Large intestine (tissue), 3 donors: ENCODE measurements around the gene ADAM23. TPM values are rescaled to one million over a fixed set of nuclear protein-coding genes. Genes with fewer than 3 reads are reported as not detected.

Source experiments
- DNase-seq, 2 donors: peaks; one replicate each; pipeline versions ENCODE4 v3.0.0 to v3.0.0-alpha.2; 2013
- H3K27ac ChIP-seq: one replicate; pipeline ENCODE4 v1.5.1; 2013; ENCODE audit warnings: low read length
- H3K27me3 ChIP-seq: 2 replicates; pipeline ENCODE4 v1.6.1; 2013; ENCODE audit warnings: low read length; ENCODE audit not compliant: control insufficient read depth, insufficient read depth
- H3K36me3 ChIP-seq: 2 replicates; pipeline ENCODE4 v1.6.1; 2013; ENCODE audit warnings: low read length; ENCODE audit not compliant: control insufficient read depth, insufficient read depth
- H3K4me1 ChIP-seq: one replicate; pipeline ENCODE4 v1.6.1; 2013; ENCODE audit warnings: low read length; ENCODE audit not compliant: control insufficient read depth, insufficient read depth
- H3K4me3 ChIP-seq: one replicate; pipeline ENCODE4 v1.5.1; 2013; ENCODE audit warnings: low read length
- H3K9me3 ChIP-seq: one replicate; pipeline ENCODE4 v1.6.1; 2013; ENCODE audit warnings: mild to moderate bottlenecking, low read depth, low read length, moderate library complexity; ENCODE audit not compliant: control insufficient read depth
- WGBS: methylation state at CpG from one replicate; pipeline ENCODE4 v1.1.5; 2013; ENCODE audit warnings: low lambda C conversion rate; ENCODE audit not compliant: insufficient coverage; 5-methylcytosine and 5-hydroxymethylcytosine counted together
- polyA plus RNA-seq: library from polyadenylated mRNA; unstranded; fragments of 120-200 nt; gene quantifications from one replicate; pipeline ENCODE4 v1.2.1, GENCODE V29; 2013

ADAM23 gene
- polyA plus RNA-seq, 1 donor: 3.3 TPM

DNA sequence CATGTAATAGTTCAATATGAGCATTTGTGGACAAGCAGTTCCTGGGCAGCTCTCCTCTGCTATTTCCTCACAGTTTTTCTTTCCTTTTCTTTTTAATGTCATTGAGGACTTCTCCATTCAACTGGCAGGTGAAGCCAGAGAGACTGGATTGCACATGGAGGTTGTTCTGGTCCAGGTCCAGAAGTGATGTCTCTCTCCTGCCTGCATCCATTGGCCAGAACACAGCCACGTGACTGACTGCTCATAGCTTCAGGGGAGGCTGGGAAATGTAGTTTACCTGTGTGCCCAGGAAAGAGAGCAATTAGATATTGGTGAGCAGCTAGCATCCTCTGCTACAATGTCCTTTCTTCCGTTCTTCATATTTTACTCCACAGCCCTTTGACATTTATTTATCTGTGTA, 20.2 kb upstream of the ADAM23 start:
- H3K4me1 ChIP-seq: no peaks in the 10 kb centered on the region
- no peaks in the 10 kb centered on the region for H3K36me3 ChIP-seq
- WGBS: no CpG with 5 or more reads among the region's 2 CpGs
- H3K4me3 ChIP-seq: no peak overlapping the region
- DNase-seq: no peak
- no peak overlapping the region for H3K27ac ChIP-seq
- H3K9me3 ChIP-seq: no peaks in the 10 kb centered on the region
- no peaks in the 10 kb centered on the region for H3K27me3 ChIP-seq

DNA sequence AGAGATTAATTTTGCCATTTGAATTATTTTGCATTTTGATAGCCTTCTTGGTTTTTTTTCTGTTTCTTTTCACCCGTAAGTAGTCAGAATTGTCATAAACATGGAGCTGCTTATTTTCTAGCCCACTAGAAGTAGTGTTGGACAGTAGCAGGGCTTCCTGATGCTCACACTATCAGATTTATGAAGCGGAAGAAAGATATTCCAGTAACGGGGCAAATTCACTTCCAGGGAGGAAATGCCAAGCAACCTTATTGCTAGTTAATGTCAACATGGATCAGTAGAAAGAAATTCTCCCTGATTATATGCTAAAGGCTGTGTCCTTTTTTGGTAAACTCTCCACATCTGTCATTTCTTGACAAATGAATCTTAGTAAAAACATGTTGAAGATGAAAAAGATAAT, 19.2 kb upstream of the ADAM23 start:
- 63% methylated on average over 2 of the region's 3 CpGs for WGBS
- no peak overlapping the region for H3K4me3 ChIP-seq
- H3K9me3 ChIP-seq: no peaks in the 10 kb centered on the region
- no peaks in the 10 kb centered on the region for H3K4me1 ChIP-seq
- no peak for DNase-seq
- H3K27ac ChIP-seq: no peak overlapping the region
- no peaks in the 10 kb centered on the region for H3K36me3 ChIP-seq
- H3K27me3 ChIP-seq: no peaks in the 10 kb centered on the region

DNA sequence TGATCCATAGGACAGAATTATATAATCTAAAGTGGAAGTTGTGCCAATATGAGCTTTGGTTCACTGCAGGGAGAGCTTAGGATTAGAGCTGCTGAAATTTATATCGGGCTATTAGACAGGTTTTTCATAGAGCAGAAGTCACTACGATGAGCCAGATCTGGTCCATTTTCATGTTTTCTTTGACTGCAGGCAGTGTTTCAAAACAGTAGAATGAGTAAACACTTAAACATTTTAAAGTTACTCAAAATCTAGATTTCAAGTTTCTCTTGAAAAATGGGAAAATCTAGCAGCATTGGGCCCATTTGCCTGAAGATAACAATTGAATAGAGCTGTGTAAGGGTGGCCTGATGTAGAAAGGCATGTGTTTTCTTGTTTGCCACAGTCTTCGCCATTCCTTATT, 14.5 kb upstream of the ADAM23 start:
- 89% methylated on average over 3 of the region's 3 CpGs for WGBS
- H3K36me3 ChIP-seq: no peaks in the 10 kb centered on the region
- no peak overlapping the region for H3K27ac ChIP-seq
- H3K9me3 ChIP-seq: no peaks in the 10 kb centered on the region
- no peaks in the 10 kb centered on the region for H3K27me3 ChIP-seq
- H3K4me1 ChIP-seq: no peaks in the 10 kb centered on the region
- no peak overlapping the region for H3K4me3 ChIP-seq
- DNase-seq: no peak

DNA sequence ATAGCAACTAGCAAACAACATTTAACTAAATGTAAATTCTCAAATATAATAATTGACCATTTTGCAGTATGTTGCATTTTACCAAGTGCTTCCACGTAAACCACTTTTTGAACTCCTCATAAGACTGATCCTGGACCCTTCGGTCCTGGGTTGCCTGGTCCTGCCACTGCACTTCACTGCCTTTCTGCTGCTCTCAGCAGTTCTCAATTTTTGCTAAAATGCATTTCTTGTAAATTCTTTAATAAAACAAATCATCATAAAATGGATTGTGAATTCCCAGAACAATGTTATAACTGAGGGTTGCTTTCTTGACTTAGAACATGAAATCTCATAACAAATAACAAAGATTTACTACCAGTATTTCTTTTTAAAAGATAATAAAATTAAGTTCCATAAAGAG, 12.9 kb upstream of the ADAM23 start:
- no peaks in the 10 kb centered on the region for H3K36me3 ChIP-seq
- WGBS: no CpG with 5 or more reads among the region's 2 CpGs
- no peaks in the 10 kb centered on the region for H3K27me3 ChIP-seq
- no peak overlapping the region for H3K27ac ChIP-seq
- no peaks in the 10 kb centered on the region for H3K4me1 ChIP-seq
- no peak for DNase-seq
- H3K4me3 ChIP-seq: no peak overlapping the region
- no peaks in the 10 kb centered on the region for H3K9me3 ChIP-seq

DNA sequence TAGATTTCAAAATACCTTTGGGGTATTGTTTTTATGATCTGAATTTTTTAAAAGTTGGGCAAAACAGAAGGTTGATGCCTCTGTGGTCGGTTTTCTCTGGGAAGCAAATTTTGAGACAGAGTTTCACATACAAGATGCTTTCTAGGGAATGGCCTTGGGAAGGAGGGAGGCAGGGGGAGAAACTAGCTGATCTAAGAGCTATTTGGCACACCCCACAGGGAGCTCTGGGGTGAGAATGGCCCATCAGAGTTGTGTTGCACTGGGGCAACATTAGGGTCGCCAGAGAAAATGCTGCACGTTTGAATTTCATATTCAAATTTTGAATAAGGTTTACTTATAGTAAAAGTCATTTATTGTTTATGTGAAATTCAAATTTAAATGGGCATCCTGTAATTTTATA, 11.9 kb upstream of the ADAM23 start:
- WGBS: no CpG with 5 or more reads among the region's 3 CpGs

DNA sequence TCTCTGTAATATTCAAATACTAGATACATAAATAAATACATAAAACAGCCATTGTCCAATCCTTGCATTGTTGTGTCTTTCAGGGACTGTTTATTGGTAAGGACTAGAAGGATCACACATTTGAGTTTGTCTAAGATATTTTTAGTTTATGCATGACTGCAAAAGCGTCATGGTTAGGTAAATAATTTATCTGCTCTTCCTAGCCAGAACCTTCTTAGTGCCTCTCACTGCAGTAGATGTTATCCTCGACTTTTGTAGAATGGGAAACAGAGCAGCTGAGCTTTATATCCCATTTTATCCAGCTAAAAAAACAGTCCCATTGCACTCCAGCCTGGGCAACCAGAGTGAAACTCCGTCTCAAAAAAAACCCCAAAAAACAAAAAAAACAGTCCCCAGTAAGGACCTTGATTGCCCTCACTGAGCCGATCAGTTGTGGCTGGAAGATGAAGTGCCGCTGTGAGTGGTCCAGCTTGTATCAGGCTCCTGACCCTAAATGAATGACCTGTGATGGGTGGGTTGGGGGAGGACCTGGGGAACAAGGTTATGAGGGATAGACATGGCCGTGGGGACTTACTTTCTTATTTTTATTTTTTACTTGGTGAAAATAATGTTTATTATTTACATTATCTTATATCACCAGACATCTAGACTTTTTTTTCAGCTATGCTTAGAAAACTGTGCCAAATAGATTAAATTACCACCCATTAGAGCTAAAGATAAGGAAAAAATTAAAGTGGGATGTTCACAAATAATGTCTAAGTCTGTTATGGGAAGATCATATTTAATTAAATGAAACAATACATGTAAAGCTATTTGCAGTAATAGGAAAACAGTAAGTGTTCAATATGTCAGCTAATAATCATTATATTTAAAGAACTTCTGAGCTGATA, 10.9 kb upstream of the ADAM23 start:
- DNase-seq: no peak
- Histone ChIP-seq H3K36me3 (no peaks in the 10 kb centered on the region), H3K4me3 (no peak overlapping the region), H3K27ac (no peak overlapping the region), H3K4me1 (no peaks in the 10 kb centered on the region), H3K27me3 (no peaks in the 10 kb centered on the region), H3K9me3 (no peaks in the 10 kb centered on the region)
- no CpG with 5 or more reads among the region's 6 CpGs for WGBS

More for the DNA sequence above, 11.9 kb upstream of the ADAM23 start:
- Histone ChIP-seq H3K27me3 (no peaks in the 10 kb centered on the region), H3K27ac (no peak overlapping the region), H3K36me3 (no peaks in the 10 kb centered on the region), H3K4me1 (no peaks in the 10 kb centered on the region), H3K4me3 (no peak overlapping the region), H3K9me3 (no peaks in the 10 kb centered on the region)
- DNase-seq: no peak

DNA sequence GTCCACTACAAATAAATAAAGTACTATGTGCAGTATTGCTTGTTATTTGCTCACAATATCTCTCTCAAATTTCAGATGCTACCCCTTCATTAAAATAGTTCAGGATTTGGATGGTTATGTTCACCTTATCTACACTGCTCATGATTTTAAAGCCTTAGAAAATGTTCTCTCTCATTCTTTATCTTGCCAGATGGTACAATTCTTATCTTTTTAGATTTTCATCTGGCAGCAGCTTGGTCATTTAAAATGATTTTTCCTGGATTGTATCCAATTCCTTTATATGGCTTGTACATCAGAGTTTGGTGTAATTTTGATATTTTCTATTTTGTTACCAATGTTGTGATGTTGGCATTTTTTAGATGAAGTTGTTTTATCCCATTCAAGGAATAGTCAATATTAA, 10.1 kb upstream of the ADAM23 start:
- no peak for DNase-seq
- Histone ChIP-seq H3K27me3 (no peaks in the 10 kb centered on the region), H3K4me3 (no peak overlapping the region), H3K9me3 (no peaks in the 10 kb centered on the region), H3K36me3 (no peaks in the 10 kb centered on the region), H3K4me1 (no peaks in the 10 kb centered on the region), H3K27ac (no peak overlapping the region)

DNA sequence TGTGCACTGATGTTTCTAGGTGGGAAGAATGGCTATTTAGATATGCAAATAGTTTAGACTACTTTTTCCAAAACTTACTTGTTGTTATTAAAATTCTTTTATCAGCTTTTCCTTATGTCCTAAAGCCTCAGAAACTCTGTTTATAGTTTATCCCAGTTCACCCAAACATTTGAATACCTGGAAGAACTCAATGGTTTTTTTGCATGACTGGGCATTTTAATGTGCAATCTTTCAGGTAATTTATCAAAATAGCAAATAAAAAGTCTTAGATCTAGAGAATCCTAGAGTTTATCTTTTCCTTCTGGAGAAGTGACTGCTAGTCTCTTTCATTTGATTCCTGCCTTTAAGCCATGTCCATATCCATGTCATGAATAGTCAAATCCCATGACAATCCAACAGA, 9.6 kb upstream of the ADAM23 start:
- Histone ChIP-seq H3K27me3 (peaks cover under 1% of the 10 kb centered on the region), H3K9me3 (no peaks in the 10 kb centered on the region), H3K4me3 (no peak overlapping the region), H3K36me3 (no peaks in the 10 kb centered on the region), H3K27ac (no peak overlapping the region), H3K4me1 (no peaks in the 10 kb centered on the region)
- DNase-seq: no peak

DNA sequence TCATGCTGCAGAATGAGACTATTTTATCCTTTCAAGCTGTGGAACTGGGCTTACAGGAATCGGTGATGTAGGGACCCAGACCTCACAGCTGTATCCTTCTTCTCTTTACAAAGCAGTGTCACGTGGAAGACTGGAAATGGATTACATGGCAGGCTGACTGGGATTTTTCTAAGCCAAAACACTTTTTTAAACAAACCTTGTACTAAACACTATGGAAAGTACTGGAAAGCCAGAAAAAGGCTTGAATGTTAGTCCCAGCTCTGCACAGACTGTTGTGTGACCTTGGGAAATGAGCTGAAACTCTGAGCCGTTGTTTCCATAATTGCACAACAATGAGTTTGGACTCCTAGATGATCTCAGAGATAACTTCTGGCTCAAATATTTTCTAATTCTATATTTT, 7.6 kb upstream of the ADAM23 start:
- Histone ChIP-seq H3K27ac (no peak overlapping the region), H3K4me1 (no peaks in the 10 kb centered on the region), H3K9me3 (no peaks in the 10 kb centered on the region), H3K27me3 (peaks cover 16% of the 10 kb centered on the region), H3K4me3 (no peak overlapping the region), H3K36me3 (no peaks in the 10 kb centered on the region)
- no CpG with 5 or more reads among the region's 3 CpGs for WGBS
- no peak for DNase-seq

DNA sequence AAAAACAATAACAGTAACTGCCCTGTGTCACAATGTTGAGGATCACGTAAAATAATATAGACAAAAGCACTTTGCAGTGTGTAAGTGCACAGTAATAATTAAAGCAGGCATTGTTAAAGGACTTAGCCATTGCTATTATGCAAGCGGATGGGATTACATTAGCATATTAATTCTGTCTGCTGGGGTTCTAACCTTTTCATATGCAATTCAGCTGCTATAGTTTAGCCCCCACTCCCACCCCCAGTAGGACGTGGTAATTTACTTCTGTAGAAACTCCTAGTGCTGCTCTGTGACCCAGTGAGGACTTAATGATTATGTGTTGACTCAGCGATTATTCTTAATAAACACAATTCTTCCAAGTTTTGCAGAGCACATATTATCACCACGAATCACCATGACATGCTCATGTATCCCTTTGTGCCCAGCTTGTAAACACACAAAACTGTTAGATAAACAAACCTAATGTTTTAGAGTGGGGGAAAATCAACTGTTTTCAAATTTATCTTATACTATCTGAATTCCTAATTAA, 5.1 kb upstream of the ADAM23 start:
- Histone ChIP-seq H3K9me3 (peaks cover 2% of the 10 kb centered on the region), H3K4me1 (no peaks in the 10 kb centered on the region), H3K4me3 (no peak overlapping the region), H3K36me3 (no peaks in the 10 kb centered on the region), H3K27ac (no peak overlapping the region), H3K27me3 (peaks cover 38% of the 10 kb centered on the region)
- WGBS: 38% methylated on average over 1 of the region's 5 CpGs
- DNase-seq: no peak

DNA sequence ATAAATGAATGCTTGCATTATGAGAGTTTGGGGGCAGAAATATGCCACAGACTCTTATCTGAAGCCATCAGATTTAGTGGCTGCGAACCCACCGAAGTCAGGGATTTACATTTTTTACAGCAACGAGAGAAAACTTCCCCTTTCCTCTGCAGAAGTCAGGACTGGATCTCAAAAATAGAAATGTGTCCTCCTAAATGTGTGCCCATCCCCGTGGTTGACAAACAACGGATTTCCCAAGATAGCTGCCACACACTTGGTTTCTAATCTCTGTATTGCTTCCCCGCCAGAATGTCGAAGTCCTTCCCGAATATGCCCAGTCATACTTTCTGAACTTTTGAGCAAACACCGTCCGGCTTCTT, 879 bp upstream of the ADAM23 start:
- H3K4me3 ChIP-seq: no peak overlapping the region
- no peaks in the 10 kb centered on the region for H3K4me1 ChIP-seq
- H3K9me3 ChIP-seq: peaks cover 2% of the 10 kb centered on the region
- no CpG with 5 or more reads among the region's 10 CpGs for WGBS
- no peak for DNase-seq
- peaks cover 58% of the 10 kb centered on the region for H3K27me3 ChIP-seq
- no peak overlapping the region for H3K27ac ChIP-seq
- H3K36me3 ChIP-seq: no peaks in the 10 kb centered on the region
